GM12801 (cell line): ENCODE measurements around the gene GMEB1.

Experiments used
- TF ChIP-seq, protein P1 (sequence below): IDR thresholded peaks from one replicate; pipeline ENCODE4 v1.5.1; 2011; ENCODE audit warnings: control low read depth; ENCODE audit not compliant: insufficient read length; ENCODE audit errors: extremely low read depth

Gene GMEB1

DNA sequence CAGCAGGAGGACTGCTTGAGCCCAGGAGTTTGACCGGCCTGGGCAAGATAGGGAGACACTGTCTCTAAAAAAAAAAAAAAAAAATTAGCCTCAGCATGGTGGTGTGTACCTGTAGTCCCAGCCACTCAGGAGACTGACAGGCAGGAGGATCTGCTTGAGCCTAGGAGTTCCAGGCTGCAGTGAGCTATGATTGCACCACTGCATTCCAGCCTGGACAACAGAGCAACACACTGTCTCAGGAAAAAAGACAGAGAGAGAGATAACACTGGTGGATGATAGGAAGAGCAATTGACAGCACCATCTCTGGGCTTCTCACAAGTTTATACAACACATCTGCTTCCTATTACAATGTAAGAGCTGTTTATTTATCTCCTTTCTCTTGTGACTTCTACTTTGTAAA lies 22.5 kb upstream of the GMEB1 start:
- TF ChIP-seq, protein P1, sequence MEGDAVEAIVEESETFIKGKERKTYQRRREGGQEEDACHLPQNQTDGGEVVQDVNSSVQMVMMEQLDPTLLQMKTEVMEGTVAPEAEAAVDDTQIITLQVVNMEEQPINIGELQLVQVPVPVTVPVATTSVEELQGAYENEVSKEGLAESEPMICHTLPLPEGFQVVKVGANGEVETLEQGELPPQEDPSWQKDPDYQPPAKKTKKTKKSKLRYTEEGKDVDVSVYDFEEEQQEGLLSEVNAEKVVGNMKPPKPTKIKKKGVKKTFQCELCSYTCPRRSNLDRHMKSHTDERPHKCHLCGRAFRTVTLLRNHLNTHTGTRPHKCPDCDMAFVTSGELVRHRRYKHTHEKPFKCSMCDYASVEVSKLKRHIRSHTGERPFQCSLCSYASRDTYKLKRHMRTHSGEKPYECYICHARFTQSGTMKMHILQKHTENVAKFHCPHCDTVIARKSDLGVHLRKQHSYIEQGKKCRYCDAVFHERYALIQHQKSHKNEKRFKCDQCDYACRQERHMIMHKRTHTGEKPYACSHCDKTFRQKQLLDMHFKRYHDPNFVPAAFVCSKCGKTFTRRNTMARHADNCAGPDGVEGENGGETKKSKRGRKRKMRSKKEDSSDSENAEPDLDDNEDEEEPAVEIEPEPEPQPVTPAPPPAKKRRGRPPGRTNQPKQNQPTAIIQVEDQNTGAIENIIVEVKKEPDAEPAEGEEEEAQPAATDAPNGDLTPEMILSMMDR: no peak

DNA sequence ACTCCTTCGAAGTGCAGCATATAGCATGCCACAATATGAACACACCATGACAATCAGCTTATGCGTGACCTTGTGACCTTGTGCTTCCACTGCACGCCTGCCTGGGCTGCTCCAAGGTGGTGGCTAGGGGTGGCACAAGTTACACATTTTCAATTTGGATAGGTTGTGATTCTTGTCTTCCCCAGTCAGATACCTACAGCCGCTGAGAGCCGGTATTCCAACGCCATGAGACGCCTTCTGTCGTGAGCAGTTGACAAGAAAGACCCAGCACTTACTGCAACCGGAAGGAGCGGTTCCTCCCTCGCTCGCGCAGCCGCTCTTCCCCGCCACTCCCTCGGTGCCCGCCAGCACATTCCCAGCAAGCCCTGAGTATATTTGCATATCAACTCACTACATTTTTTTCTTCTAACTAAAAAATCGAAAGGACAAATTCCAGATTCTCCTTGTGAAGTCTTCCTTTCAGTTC lies 20.5 kb upstream of the GMEB1 start:
- TF ChIP-seq, protein P1: no peak

DNA sequence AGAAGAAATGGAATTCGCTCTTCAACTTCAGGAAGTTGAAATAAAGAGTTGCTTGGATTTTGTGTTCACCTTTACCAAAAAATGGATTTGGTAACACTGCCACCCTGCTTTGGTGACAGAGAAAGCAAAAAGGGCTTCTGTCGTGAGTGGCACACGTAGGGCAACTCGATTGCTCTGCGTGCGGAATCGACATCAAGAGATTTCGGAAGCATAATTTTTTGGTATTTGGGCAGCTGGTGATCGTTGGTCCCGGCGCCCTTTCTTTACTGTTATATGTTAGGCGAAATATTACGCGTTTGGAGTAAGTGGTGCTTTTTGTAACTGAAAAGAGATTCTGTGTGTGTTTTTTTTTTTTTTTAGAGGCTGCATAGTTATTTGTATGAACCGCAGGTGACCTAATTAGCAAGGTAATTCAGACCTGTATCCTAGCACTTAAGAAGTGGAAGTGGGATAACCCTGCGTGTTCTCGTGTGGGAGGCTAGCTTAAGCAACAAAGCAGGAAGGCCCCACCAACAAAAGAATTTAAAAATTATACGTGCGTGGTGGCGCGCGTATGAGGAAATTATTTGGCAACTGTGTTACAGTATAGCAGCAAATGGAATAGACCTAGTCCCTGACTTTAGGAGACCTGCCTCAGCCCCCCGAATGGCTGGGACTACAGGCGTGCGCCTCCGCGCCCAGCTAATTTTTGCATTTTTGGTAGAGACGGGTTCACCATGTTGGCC lies 19.9 kb upstream of the GMEB1 start, which contains the start of gene RNU11:
RNU11 (plus strand) TSS at position 127 of the 725 bp plus-strand sequence.
- TF ChIP-seq, protein P1: no peak

DNA sequence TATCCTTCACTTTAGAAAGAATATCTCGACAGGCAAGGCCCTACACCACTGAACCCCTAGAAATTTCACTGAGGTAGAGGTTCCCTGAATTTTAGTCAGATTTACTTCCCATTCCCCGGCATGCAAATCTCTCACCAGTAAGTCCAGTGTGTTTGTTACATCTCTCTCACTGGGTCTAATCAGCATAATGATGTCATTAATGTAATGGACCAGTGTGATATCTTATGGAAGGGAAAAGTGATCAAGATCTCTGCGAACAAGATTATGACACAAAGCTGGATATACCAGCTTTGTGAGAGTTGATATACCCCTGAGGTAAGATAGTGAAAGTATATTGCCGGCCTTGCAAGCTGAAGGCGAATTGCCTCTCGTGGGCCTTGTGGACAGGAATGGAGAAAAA lies 12.2 kb upstream of the GMEB1 start:
- TF ChIP-seq, protein P1: no peak

DNA sequence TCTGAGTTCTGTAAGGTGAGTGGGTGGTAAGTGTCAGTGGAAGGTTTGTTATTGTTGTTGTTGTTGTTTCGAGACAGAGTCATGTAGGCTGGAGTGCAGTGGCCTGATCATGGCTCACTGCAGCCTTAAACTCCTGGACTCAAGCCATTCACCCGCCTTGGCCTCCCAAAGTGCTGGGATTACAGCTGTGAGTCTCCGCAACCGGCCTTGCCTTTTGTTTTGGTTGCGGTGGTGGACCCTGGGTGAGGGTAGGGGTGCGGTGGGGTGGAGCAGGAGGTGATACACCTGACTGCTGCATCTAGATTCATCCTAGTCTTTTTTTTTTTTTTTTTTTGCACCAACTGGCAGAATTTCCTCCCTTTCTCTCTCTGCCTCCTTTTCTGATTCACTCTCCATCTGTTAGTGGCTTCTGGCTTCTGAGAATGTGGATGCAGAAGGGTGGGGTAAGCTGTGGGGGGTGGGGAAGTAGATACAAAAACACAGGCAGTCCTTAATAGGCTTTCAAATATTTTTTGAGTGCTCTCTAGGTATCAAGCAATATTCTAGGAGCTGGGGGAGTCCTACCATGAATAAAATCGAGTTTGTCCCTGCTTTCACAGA lies 4.6 kb upstream of the GMEB1 start:
- TF ChIP-seq, protein P1: no peak

DNA sequence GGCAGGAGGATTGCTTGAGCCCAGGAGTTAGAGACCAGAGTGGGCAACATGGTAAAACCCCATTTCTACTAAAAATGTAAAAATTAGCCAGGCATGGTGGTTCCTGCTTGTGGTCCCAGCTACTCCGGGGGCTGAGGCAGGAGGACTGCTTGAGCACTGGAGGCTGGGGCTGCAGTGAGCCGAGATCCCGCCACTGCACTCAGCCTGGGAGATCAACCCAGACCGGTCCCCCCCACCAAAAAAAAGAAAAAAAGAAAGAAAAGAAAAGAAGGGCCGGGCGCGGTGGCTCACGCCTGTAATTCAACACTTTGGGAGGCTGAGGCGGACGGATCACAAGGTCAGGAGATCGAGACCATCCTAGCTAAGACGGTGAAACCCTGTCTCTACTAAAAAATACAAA lies 1.8 kb upstream of the GMEB1 start:
- TF ChIP-seq, protein P1: no peak

DNA sequence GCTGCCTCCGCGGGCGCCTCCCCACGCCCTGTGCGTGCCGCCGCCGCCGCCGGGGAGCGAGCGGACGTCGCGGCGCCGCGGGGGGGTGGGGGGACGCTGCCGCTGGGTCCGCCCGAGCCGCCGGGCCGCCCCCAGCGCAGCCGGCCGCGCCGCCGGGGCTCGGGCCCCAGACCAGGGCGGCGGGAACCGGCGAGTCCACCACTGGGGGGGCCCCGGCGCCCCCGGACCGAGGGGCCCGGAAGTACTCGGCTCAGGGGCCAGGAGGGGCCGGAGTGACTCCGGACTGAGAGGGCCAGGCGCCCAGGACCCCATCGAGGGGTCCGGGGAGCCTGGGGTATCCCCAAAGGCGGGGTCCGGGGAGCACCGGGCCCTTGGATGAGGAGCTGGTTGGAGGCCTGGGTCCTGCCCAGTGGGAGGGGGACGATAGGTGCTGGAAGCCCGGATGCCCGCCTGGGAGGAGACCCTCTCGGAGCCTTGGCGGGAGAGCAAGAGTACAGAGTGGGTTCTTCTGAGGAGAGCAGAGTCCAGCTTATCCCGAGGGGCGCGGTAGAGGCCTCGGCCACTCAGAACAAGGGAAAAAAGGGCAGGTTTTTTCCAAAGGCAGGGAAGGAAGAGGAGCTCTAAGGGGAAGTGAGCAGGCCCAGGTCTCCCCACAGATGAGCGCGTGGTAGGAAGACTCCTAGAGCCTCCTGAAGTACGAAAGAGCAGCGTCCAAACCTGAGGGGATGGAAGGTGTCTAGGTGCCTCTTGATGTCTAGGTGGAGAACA lies 556 bp downstream of the GMEB1 start:
- TF ChIP-seq, protein P1: no peak
